ENCODE data around the gene BAG3.

The BAG3 gene

DNA sequence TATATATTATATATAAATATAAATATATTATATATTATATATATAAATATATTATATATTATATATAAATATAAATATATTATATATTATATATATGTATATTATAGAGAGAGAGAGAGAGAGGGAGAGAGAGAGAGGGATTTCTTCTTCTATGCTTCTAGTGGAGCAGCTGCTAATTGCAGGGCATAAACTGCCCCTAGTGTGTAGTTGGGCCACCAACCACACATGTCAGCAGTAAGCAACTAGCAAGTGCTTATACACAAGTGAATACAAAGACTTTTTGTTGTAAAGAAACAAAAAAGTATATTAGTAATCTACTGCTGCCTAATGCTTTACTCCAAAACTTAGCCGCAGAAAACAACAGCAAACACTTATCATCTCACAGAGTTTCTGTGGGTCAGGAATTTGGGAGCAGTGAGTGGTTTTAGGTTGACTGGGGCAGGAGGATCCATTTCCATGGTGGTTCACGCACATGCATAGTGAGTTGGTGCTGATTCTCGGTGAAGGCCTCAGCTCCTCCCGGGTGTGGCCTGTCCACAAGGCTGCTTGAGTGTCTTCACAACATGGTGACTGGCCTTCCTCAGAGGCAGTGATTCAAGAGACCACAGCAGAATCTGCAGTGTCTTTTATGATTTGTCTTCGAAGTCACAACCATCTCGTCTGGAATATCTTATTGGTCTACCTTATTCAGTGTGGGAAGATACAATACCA, 25.5 kb upstream of the BAG3 start:
- no peak overlapping the region for H3K4me2 ChIP-seq (ENCODE audit: low read length)
- H3K4me3 ChIP-seq (ENCODE audit: low read length) = no peak overlapping the region
- no peaks in the 10 kb centered on the region for H3F3A ChIP-seq (ENCODE audit: control insufficient read depth, insufficient read depth)
- no peaks in the 10 kb centered on the region for H3K9me2 ChIP-seq (replicated peaks; ENCODE audit: control insufficient read depth, low read length)
- H3K4me1 ChIP-seq (ENCODE audit: control insufficient read depth, low read length) = no peaks in the 10 kb centered on the region
- H4K20me1 ChIP-seq (ENCODE audit: control insufficient read depth, insufficient read depth, low read depth, low read length) = no peaks in the 10 kb centered on the region
- TF ChIP-seq EZH2phosphoT487 (IDR thresholded peaks at IDR 0.05; ENCODE audit: borderline replicate concordance, low read length) = no peak
- TF ChIP-seq, protein P1, sequence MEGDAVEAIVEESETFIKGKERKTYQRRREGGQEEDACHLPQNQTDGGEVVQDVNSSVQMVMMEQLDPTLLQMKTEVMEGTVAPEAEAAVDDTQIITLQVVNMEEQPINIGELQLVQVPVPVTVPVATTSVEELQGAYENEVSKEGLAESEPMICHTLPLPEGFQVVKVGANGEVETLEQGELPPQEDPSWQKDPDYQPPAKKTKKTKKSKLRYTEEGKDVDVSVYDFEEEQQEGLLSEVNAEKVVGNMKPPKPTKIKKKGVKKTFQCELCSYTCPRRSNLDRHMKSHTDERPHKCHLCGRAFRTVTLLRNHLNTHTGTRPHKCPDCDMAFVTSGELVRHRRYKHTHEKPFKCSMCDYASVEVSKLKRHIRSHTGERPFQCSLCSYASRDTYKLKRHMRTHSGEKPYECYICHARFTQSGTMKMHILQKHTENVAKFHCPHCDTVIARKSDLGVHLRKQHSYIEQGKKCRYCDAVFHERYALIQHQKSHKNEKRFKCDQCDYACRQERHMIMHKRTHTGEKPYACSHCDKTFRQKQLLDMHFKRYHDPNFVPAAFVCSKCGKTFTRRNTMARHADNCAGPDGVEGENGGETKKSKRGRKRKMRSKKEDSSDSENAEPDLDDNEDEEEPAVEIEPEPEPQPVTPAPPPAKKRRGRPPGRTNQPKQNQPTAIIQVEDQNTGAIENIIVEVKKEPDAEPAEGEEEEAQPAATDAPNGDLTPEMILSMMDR (IDR thresholded peaks at IDR 0.05; ENCODE audit: low read depth, low read length, poor library complexity, severe bottlenecking) = no peak
- no peak overlapping the region for H3K27ac ChIP-seq (ENCODE audit: low read depth, low read length)
- no peaks in the 10 kb centered on the region for H3K9me3 ChIP-seq (ENCODE audit: control insufficient read depth, insufficient read depth, low read length)
- no peaks in the 10 kb centered on the region for H3K79me2 ChIP-seq (ENCODE audit: control insufficient read depth, low read length)
- H3K27me3 ChIP-seq (ENCODE audit: control insufficient read depth, low read length) = peaks cover 6% of the 10 kb centered on the region; the same call in 1 of the 2 replicates
- no peaks in the 10 kb centered on the region for H3K36me3 ChIP-seq (ENCODE audit: control insufficient read depth, low read length)

DNA sequence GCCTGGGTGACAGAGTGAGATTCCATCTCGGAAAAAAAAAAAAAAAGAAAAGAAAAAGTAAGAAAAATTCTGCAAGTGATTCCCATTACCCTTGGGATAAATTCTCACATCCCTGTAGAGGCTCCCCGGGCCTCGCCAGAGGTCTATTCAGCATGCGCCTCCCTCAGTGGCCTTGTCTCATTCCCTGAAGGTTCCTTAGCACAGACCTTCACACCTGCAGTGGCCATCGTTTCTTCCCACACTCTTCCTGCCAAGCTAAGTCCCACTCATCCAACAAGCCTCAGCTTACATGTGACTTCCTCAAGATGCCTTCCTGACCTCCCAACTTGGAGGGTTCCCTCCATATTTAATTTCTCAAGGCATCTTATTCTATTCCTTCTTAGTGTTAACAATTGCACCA, 20.9 kb upstream of the BAG3 start:
- TF ChIP-seq EZH2phosphoT487 (IDR thresholded peaks at IDR 0.05; ENCODE audit: borderline replicate concordance, low read length) = no peak
- TF ChIP-seq, protein P1 (IDR thresholded peaks at IDR 0.05; ENCODE audit: low read depth, low read length, poor library complexity, severe bottlenecking) = no peak
- H3K4me1 ChIP-seq (ENCODE audit: control insufficient read depth, low read length) = no peaks in the 10 kb centered on the region
- H3K9me2 ChIP-seq (replicated peaks; ENCODE audit: control insufficient read depth, low read length) = no peaks in the 10 kb centered on the region
- H4K20me1 ChIP-seq (ENCODE audit: control insufficient read depth, insufficient read depth, low read depth, low read length) = no peaks in the 10 kb centered on the region
- 0 out of 2 replicates have a peak, but pooled peaks cover 3% of the 10 kb centered on the region for H3K27me3 ChIP-seq (ENCODE audit: control insufficient read depth, low read length)
- H3K27ac ChIP-seq (ENCODE audit: low read depth, low read length) = no peak overlapping the region
- H3K36me3 ChIP-seq (ENCODE audit: control insufficient read depth, low read length) = no peaks in the 10 kb centered on the region
- H3F3A ChIP-seq (ENCODE audit: control insufficient read depth, insufficient read depth) = no peaks in the 10 kb centered on the region
- H3K4me3 ChIP-seq (ENCODE audit: low read length) = no peak overlapping the region
- H3K4me2 ChIP-seq (ENCODE audit: low read length) = no peak overlapping the region
- no peaks in the 10 kb centered on the region for H3K9me3 ChIP-seq (ENCODE audit: control insufficient read depth, insufficient read depth, low read length)
- H3K79me2 ChIP-seq (ENCODE audit: control insufficient read depth, low read length) = no peaks in the 10 kb centered on the region

DNA sequence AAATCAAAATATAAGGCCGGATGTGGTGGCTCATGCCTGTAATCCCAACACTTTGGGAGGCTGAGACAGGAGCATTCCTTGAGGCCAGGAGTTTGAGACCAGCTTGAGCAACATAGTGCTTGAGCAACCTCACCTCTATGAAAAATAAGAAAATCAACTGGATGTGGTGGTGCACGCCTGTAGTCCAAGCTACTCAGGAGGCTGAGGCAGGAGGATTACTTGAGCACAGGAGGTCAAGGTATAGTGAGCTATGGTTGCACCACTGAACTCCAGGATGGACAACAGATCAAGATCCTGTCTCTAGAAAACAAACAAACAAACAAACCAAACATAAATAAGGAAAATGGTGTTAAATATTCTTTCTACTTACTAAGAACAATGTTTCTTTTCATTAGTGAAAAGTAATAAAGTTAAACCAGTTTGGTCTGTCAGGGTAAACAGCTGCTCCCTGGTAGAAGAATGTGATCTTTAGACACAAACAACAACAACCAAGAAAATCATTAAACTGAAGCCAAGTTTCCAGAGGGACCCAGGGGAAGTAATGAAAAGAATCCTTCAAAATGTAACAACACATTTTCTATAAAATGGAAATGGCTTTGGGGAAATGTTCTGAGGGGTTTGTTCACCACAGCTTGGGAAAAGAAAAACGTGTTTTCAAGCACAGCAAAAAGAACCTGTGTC, 17.5 kb upstream of the BAG3 start:
- no peak for TF ChIP-seq EZH2phosphoT487 (IDR thresholded peaks at IDR 0.05; ENCODE audit: borderline replicate concordance, low read length)
- TF ChIP-seq, protein P1 (IDR thresholded peaks at IDR 0.05; ENCODE audit: low read depth, low read length, poor library complexity, severe bottlenecking) = no peak
- Histone ChIP-seq H3K4me3 (ENCODE audit: low read length) (no peak overlapping the region), H3K9me3 (ENCODE audit: control insufficient read depth, insufficient read depth, low read length) (no peaks in the 10 kb centered on the region), H3K36me3 (ENCODE audit: control insufficient read depth, low read length) (no peaks in the 10 kb centered on the region), H3K9me2 (replicated peaks; ENCODE audit: control insufficient read depth, low read length) (no peaks in the 10 kb centered on the region), H3K4me1 (ENCODE audit: control insufficient read depth, low read length) (no peaks in the 10 kb centered on the region), H3F3A (ENCODE audit: control insufficient read depth, insufficient read depth) (no peaks in the 10 kb centered on the region), H3K79me2 (ENCODE audit: control insufficient read depth, low read length) (no peaks in the 10 kb centered on the region), H3K27ac (ENCODE audit: low read depth, low read length) (no peak overlapping the region), H3K4me2 (ENCODE audit: low read length) (no peak overlapping the region), H4K20me1 (ENCODE audit: control insufficient read depth, insufficient read depth, low read depth, low read length) (no peaks in the 10 kb centered on the region), H3K27me3 (ENCODE audit: control insufficient read depth, low read length) (no peaks in the 10 kb centered on the region)

Data from DOHH2 (cell line).